OCI-LY3 (cell line): ENCODE data around the gene MKNK1.

Source experiments
- CTCF ChIP-seq: fragments of 200-600, 300-600 bp; sonication (generic); IDR thresholded peaks from 2 replicates; pipeline ENCODE4 v1.5.1; 2014; ENCODE audit warnings: antibody characterized with exemption, low read length, low read depth
- EZH2phosphoT487 ChIP-seq: fragments of 200-600 bp; shearing (Covaris generic); IDR thresholded peaks from 2 replicates; pipeline ENCODE4 v1.6.1; 2018; ENCODE audit warnings: antibody characterized with exemption, mixed run types, low read depth

- TF ChIP-seq CTCF: no peak
- TF ChIP-seq EZH2phosphoT487: no peak
Observed at GRCh38 chr1:46550751-46551231, 53.3 kb downstream of the MKNK1 start.
